H9 (cell line): ENCODE data around the gene SLIT1. TPM values are rescaled to one million over a fixed set of nuclear protein-coding genes. Genes with fewer than 3 reads are reported as not detected.

Experiments used
- DNase-seq: peaks from one replicate; pipeline ENCODE4 v3.0.0-alpha.2; 2017
- H2AFZ ChIP-seq: one replicate; pipeline ENCODE4 v1.6.1; 2013; ENCODE audit warnings: mild to moderate bottlenecking, low read length, control low read depth, moderate library complexity
- H2AK5ac ChIP-seq: 2 replicates; pipeline ENCODE4 v1.6.1; 2013; ENCODE audit warnings: low read length, control low read depth, mixed read lengths; ENCODE audit not compliant: insufficient read length
- H2BK120ac ChIP-seq: one replicate; pipeline ENCODE4 v1.6.1; 2013; ENCODE audit warnings: low read depth, mild to moderate bottlenecking, low read length, control low read depth, inconsistent platforms; ENCODE audit not compliant: poor library complexity, severe bottlenecking
- H2BK12ac ChIP-seq: 2 replicates; pipeline ENCODE4 v1.6.1; 2013; ENCODE audit warnings: low read length, control low read depth, mixed read lengths, low read depth; ENCODE audit not compliant: insufficient read length
- H2BK15ac ChIP-seq: 2 replicates; pipeline ENCODE4 v1.6.1; 2013; ENCODE audit warnings: low read depth, low read length, control low read depth
- H2BK20ac ChIP-seq: one replicate; pipeline ENCODE4 v1.6.1; 2013; ENCODE audit warnings: low read depth, mild to moderate bottlenecking, low read length, control low read depth, inconsistent platforms; ENCODE audit not compliant: poor library complexity, severe bottlenecking
- H2BK5ac ChIP-seq: 2 replicates; pipeline ENCODE4 v1.6.1; 2013; ENCODE audit warnings: low read length, control low read depth, mixed read lengths; ENCODE audit not compliant: insufficient read length
- H3K14ac ChIP-seq: 2 replicates; pipeline ENCODE4 v1.6.1; 2013; ENCODE audit warnings: low read length, control low read depth; ENCODE audit not compliant: insufficient read depth
- H3K18ac ChIP-seq: 2 replicates; pipeline ENCODE4 v1.6.1; 2013; ENCODE audit warnings: low read depth, mild to moderate bottlenecking, mixed read lengths, low read length, control low read depth; ENCODE audit not compliant: insufficient read length
- H3K23ac ChIP-seq: 2 replicates; pipeline ENCODE4 v1.6.1; 2013; ENCODE audit warnings: low read length, control low read depth, mixed read lengths, low read depth; ENCODE audit not compliant: insufficient read length
- H3K23me2 ChIP-seq: 2 replicates; pipeline ENCODE4 v1.6.1; 2013; ENCODE audit warnings: low read depth, mild to moderate bottlenecking, mixed read lengths, low read length, control low read depth; ENCODE audit not compliant: insufficient read length, poor library complexity, severe bottlenecking
- H3K27ac ChIP-seq: 2 replicates; pipeline ENCODE4 v1.5.1; 2013; ENCODE audit warnings: low read length, control low read depth, mixed read lengths, low read depth; ENCODE audit not compliant: insufficient read length
- H3K27me3 ChIP-seq: 2 replicates; pipeline ENCODE4 v1.6.1; 2013; ENCODE audit warnings: low read length, control low read depth, inconsistent platforms; ENCODE audit not compliant: insufficient read depth
- H3K4ac ChIP-seq: 2 replicates; pipeline ENCODE4 v1.6.1; 2013; ENCODE audit warnings: low read depth, mild to moderate bottlenecking, control low read depth, inconsistent platforms, low read length, moderate library complexity
- H3K4me1 ChIP-seq: 2 replicates; pipeline ENCODE4 v1.6.1; 2013; ENCODE audit warnings: low read length, control low read depth, inconsistent platforms; ENCODE audit not compliant: insufficient read depth
- H3K4me2 ChIP-seq: 2 replicates; pipeline ENCODE4 v1.6.1; 2013; ENCODE audit warnings: low read length, control low read depth, mixed read lengths; ENCODE audit not compliant: insufficient read length, insufficient read depth
- H3K56ac ChIP-seq: 2 replicates; pipeline ENCODE4 v1.6.1; 2013; ENCODE audit warnings: low read depth, mild to moderate bottlenecking, mixed read lengths, low read length, control low read depth; ENCODE audit not compliant: insufficient read length
- H3K79me1 ChIP-seq: 2 replicates; pipeline ENCODE4 v1.6.1; 2013; ENCODE audit warnings: low read depth, mild to moderate bottlenecking, moderate library complexity, low read length, control low read depth, inconsistent platforms; ENCODE audit not compliant: insufficient read depth, poor library complexity, severe bottlenecking
- H3K79me2 ChIP-seq: 2 replicates; pipeline ENCODE4 v1.6.1; 2013; ENCODE audit warnings: low read length, control low read depth, inconsistent platforms; ENCODE audit not compliant: insufficient read depth
- H3K9ac ChIP-seq: 2 replicates; pipeline ENCODE4 v1.6.1; 2013; ENCODE audit warnings: low read length, control low read depth, mixed read lengths; ENCODE audit not compliant: insufficient read length; ENCODE audit errors: extremely low read depth
- H3K9me3 ChIP-seq: one replicate; pipeline ENCODE4 v1.6.1; 2013; ENCODE audit warnings: low read depth, low read length, inconsistent platforms; ENCODE audit not compliant: control insufficient read depth
- H3T11ph ChIP-seq: one replicate; pipeline ENCODE4 v1.6.1; 2013; ENCODE audit warnings: mild to moderate bottlenecking, low read length, control low read depth, inconsistent platforms
- H4K20me1 ChIP-seq: one replicate; pipeline ENCODE4 v1.6.1; 2013; ENCODE audit not compliant: control insufficient read depth, insufficient read length, insufficient read depth
- H4K5ac ChIP-seq: 2 replicates; pipeline ENCODE4 v1.6.1; 2013; ENCODE audit warnings: low read depth, mild to moderate bottlenecking, mixed read lengths, low read length, control low read depth; ENCODE audit not compliant: insufficient read length
- H4K8ac ChIP-seq: replicated peaks from 2 replicates; pipeline ENCODE4 v1.6.1; 2013; ENCODE audit warnings: low read length, control low read depth, mixed read lengths, low read depth; ENCODE audit not compliant: insufficient read length
- H4K91ac ChIP-seq: 2 replicates; pipeline ENCODE4 v1.6.1; 2013; ENCODE audit warnings: low read depth, mild to moderate bottlenecking, moderate library complexity, mixed read lengths, low read length, control low read depth; ENCODE audit not compliant: insufficient read length
- H3K27ac Mint-ChIP-seq, 3 experiments: 2 replicates in 2 of 3; 3 replicates in 1 of 3; pipeline ENCODE4 v1.8.0; 2020 to 2021; ENCODE audit warnings: mixed read lengths in 3 of 3, mild to moderate bottlenecking in 1 of 3, moderate library complexity in 1 of 3
- H3K27me3 Mint-ChIP-seq: 2 replicates; pipeline ENCODE4 v1.8.0; 2021; ENCODE audit warnings: low read depth, mild to moderate bottlenecking, moderate library complexity, mixed read lengths
- H3K36me3 Mint-ChIP-seq, 3 experiments: 2 replicates in 2 of 3; 3 replicates in 1 of 3; pipeline ENCODE4 v1.8.0; 2020 to 2021; ENCODE audit warnings: low read depth in 3 of 3, mixed read lengths in 3 of 3; ENCODE audit not compliant: insufficient read depth in 1 of 3
- H3K4me1 Mint-ChIP-seq, 2 experiments: 2 replicates each; pipeline ENCODE4 v1.8.0; 2020; ENCODE audit warnings: mixed read lengths in 2 of 2
- H3K4me3 Mint-ChIP-seq, 2 experiments: 2 replicates in 1 of 2; 3 replicates in 1 of 2; pipeline ENCODE4 v1.8.0; 2020 to 2021; ENCODE audit warnings: mild to moderate bottlenecking in 2 of 2, mixed read lengths in 2 of 2, moderate library complexity in 1 of 2
- H3K9me3 Mint-ChIP-seq, 2 experiments: 2 replicates in 1 of 2; 3 replicates in 1 of 2; pipeline ENCODE4 v1.8.0; 2020; ENCODE audit warnings: mild to moderate bottlenecking in 2 of 2, mixed read lengths in 2 of 2, moderate library complexity in 1 of 2
- WGBS: extraction: QIAGEN DNeasy Blood & Tissue Kit; methylation state at CpG from one replicate; pipeline ENCODE4 v1.1.7; 2013; ENCODE audit warnings: missing lambda C conversion rate, low lambda C conversion rate, mixed read lengths; ENCODE audit not compliant: insufficient read length; ENCODE audit errors: extremely low coverage; 5-methylcytosine and 5-hydroxymethylcytosine counted together
- total RNA-seq: library from RNA; stranded (reverse); gene quantifications from 2 replicates; pipeline ENCODE4 v1.2.1, GENCODE V29; 2021
- TF ChIP-seq, protein P1 (sequence below): fragments of 200-600 bp; sonication (generic); conservative IDR thresholded peaks from 3 replicates; pipeline ENCODE4 v1.8.0; 2021; ENCODE audit warnings: antibody characterized with exemption, mild to moderate bottlenecking

Gene SLIT1
- total RNA-seq, 1 experiment from 2014 or later: 0.57 TPM

DNA sequence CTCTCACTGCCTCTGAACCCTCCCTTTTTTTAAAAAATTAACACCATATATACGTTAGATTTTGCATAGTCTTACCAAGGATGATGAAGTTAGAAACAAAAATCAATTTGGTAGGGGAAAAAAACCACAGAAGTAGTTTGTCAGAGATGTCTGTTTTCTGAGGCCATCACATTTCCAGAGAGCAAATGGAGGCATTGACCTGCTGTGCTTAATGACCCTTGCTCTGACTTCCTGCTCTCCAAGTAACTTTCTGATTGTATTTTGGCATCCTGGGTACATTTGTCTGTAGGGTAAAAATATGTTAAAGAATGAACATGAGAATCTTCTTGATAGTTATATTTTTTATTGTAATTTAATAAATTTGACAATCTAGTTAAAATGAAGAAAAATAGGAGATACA, 213.5 kb downstream of the SLIT1 start:
- Histone ChIP-seq H4K91ac (no peak overlapping the region), H2AFZ (no peak overlapping the region), H2BK20ac (no peak overlapping the region), H2BK120ac (no peak overlapping the region), H3K23ac (no peak overlapping the region), H3K14ac (no peak overlapping the region), H4K5ac (no peak overlapping the region), H3K79me2 (no peaks in the 10 kb centered on the region), H3K79me1 (no peaks in the 10 kb centered on the region), H3K27ac (no peak overlapping the region), H3K18ac (no peak overlapping the region), H4K20me1 (no peaks in the 10 kb centered on the region), H3K9ac (no peak overlapping the region), H3K4me2 (no peak overlapping the region), H2BK5ac (no peak overlapping the region), H2BK12ac (no peak overlapping the region), H3K9me3 (no peaks in the 10 kb centered on the region), H2BK15ac (no peak overlapping the region), H3T11ph (no peak overlapping the region), H3K4ac (no peak overlapping the region), H2AK5ac (no peak overlapping the region), H3K4me1 (no peaks in the 10 kb centered on the region), H3K27me3 (no peaks in the 10 kb centered on the region), H3K56ac (no peak overlapping the region), H3K23me2 (no peaks in the 10 kb centered on the region), H4K8ac (no peak overlapping the region)
- H3K27me3 Mint-ChIP-seq: no peaks in the 10 kb centered on the region
- no peak overlapping the region for H3K4me3 Mint-ChIP-seq
- DNase-seq: no peak
- H3K27ac Mint-ChIP-seq: no peak overlapping the region
- no peaks in the 10 kb centered on the region; a peak in 1 of 7 replicates for H3K36me3 Mint-ChIP-seq
- no peaks in the 10 kb centered on the region for H3K4me1 Mint-ChIP-seq
- TF ChIP-seq, protein P1, sequence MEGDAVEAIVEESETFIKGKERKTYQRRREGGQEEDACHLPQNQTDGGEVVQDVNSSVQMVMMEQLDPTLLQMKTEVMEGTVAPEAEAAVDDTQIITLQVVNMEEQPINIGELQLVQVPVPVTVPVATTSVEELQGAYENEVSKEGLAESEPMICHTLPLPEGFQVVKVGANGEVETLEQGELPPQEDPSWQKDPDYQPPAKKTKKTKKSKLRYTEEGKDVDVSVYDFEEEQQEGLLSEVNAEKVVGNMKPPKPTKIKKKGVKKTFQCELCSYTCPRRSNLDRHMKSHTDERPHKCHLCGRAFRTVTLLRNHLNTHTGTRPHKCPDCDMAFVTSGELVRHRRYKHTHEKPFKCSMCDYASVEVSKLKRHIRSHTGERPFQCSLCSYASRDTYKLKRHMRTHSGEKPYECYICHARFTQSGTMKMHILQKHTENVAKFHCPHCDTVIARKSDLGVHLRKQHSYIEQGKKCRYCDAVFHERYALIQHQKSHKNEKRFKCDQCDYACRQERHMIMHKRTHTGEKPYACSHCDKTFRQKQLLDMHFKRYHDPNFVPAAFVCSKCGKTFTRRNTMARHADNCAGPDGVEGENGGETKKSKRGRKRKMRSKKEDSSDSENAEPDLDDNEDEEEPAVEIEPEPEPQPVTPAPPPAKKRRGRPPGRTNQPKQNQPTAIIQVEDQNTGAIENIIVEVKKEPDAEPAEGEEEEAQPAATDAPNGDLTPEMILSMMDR: no peak
- H3K9me3 Mint-ChIP-seq: no peaks in the 10 kb centered on the region
- WGBS: no CpG with 5 or more reads among the region's 1 CpG
